Left lung (tissue), 10 donors: ENCODE measurements around the gene MAP2K2. TPM values are rescaled to one million over a fixed set of nuclear protein-coding genes. Genes with fewer than 3 reads are reported as not detected.

Experiments used
- ATAC-seq: fragments of 200-7000 bp; cut with Tn5 transposase; one replicate; pipeline ENCODE4 v1.9.1; 2020; ENCODE audit warnings: moderate library complexity
- DNase-seq, 4 donors: peaks; one replicate each; pipeline ENCODE4 v3.0.0-alpha.2; 2013 to 2020
- H3K27ac ChIP-seq, 2 donors: fragments of 200-600 bp; sonication (generic) in 1 of 2; one replicate each; pipeline versions ENCODE4 v1.5.0 to v1.8.0; 2020 to 2021
- H3K27me3 ChIP-seq, 2 donors: fragments of 200-600 bp; sonication (generic) in 1 of 2; one replicate each; pipeline versions ENCODE4 v1.5.0 to v1.8.0; 2020 to 2021
- H3K36me3 ChIP-seq, 2 donors: fragments of 200-600 bp; sonication (generic) in 1 of 2; one replicate each; pipeline versions ENCODE4 v1.5.0 to v1.8.0; 2020 to 2021
- H3K4me1 ChIP-seq, 2 donors: fragments of 200-600 bp; one replicate each; pipeline ENCODE4 v1.8.0; 2021
- H3K4me3 ChIP-seq, 2 donors: fragments of 200-600 bp; sonication (generic) in 1 of 2; one replicate each; pipeline versions ENCODE4 v1.5.0 to v1.8.0; 2020 to 2021; ENCODE audit warnings: mild to moderate bottlenecking in 1 of 2
- H3K9me3 ChIP-seq, 2 donors: fragments of 200-600 bp; sonication (generic) in 1 of 2; one replicate each; pipeline versions ENCODE4 v1.5.0 to v1.8.0; 2020 to 2021
- CTCF ChIP-seq, 2 donors: fragments of 200-600 bp; sonication (generic) in 1 of 2; IDR thresholded peaks; one replicate each; pipeline versions ENCODE4 v1.5.0 to v1.8.0; 2021; ENCODE audit warnings: antibody characterized with exemption in 2 of 2
- intact Hi-C, 2 donors: fragments of 100-400 bp; cut with DNase I; formaldehyde crosslinking; loops; one replicate each; pipeline versions ENCODE4 v1.11.2 to v1.14.2; 2022
- polyA plus RNA-seq, 6 donors: library from polyadenylated mRNA; unstranded; fragments of 120-200 nt; gene quantifications; one replicate each; pipeline ENCODE4 v1.2.1, GENCODE V29; 2013; ENCODE audit not compliant: insufficient read length in 6 of 6
- total RNA-seq, 2 donors: library from RNA; stranded (reverse); fragmentation: NEBNext Ultra II Directional; extraction: Animal tissue kit (Norgen Biotek cat#: 25700); gene quantifications; one replicate each; pipeline ENCODE4 v1.2.1, GENCODE V29; 2021
- donor health status: DM: no; HTN: yes; CAD: no.
- donor health status: DM: no; HTN: no; CAD: no.

The MAP2K2 gene
- total and polyA plus RNA-seq, 8 donors = 97.2 to 143 (median 117) TPM

- Histone ChIP-seq H3K4me1 (peaks cover 1 to 55% of the 10 kb centered on the region in 2 donors), H3K27ac (peak overlapping the region in 1 of 2 donors; percentile 76), H3K4me3 (peak overlapping the region in 1 of 2 donors; percentile 29), H3K9me3 (no peaks in the 10 kb centered on the region), H3K27me3 (no peaks in the 10 kb centered on the region), H3K36me3 (peaks cover 0 to 47% of the 10 kb centered on the region in 2 donors)
- TF ChIP-seq CTCF (IDR thresholded peaks at IDR 0.05) = no peak
- DNase-seq (no peak), ATAC-seq (peak; percentile 17)
- intact Hi-C loops = no loop called here
Observed at GRCh38 chr19:4088975-4089374, 34.9 kb downstream of the MAP2K2 start.

GRCh38 chr19:4087787-4088679 is 35.9 kb downstream of the MAP2K2 start:
- ATAC-seq (no peak), DNase-seq (no peak)
- Histone ChIP-seq H3K36me3 (peaks cover 0 to 38% of the 10 kb centered on the region in 2 donors), H3K4me1 (peaks cover 3 to 61% of the 10 kb centered on the region in 2 donors), H3K27me3 (no peaks in the 10 kb centered on the region), H3K9me3 (no peaks in the 10 kb centered on the region), H3K27ac (no peak overlapping the region), H3K4me3 (no peak overlapping the region)
- TF ChIP-seq CTCF (IDR thresholded peaks at IDR 0.05) = no peak
- intact Hi-C loops = no loop called here

- intact Hi-C loops = no loop called here
- Histone ChIP-seq H3K27ac (peak overlapping the region in 1 of 2 donors; percentile 13), H3K27me3 (no peaks in the 10 kb centered on the region), H3K4me3 (no peak overlapping the region), H3K36me3 (peaks cover 0 to 24% of the 10 kb centered on the region in 2 donors), H3K4me1 (peaks cover 3 to 63% of the 10 kb centered on the region in 2 donors), H3K9me3 (no peaks in the 10 kb centered on the region)
- no peak for TF ChIP-seq CTCF (IDR thresholded peaks at IDR 0.05)
- DNase-seq (no peak), ATAC-seq (no peak)
Observed at GRCh38 chr19:4086411-4086867, 37.5 kb downstream of the MAP2K2 start.

GRCh38 chr19:4084547-4084877 is 39.4 kb downstream of the MAP2K2 start:
- DNase-seq (no peak), ATAC-seq (no peak)
- peak overlapping the region in 1 of 2 donors; percentile 64 for H3K27ac ChIP-seq
- no peaks in the 10 kb centered on the region for H3K9me3 ChIP-seq
- intact Hi-C loops = no loop called here
- H3K27me3 ChIP-seq = no peaks in the 10 kb centered on the region
- TF ChIP-seq CTCF (IDR thresholded peaks at IDR 0.05) = no peak
- peaks cover 0 to 5% of the 10 kb centered on the region in 2 donors for H3K36me3 ChIP-seq
- H3K4me3 ChIP-seq = no peak overlapping the region
- peaks cover 3 to 62% of the 10 kb centered on the region in 2 donors for H3K4me1 ChIP-seq
